NCI-H2196 (cell line): ENCODE results near the gene IL3.
"Not testable (repeated sequence)": the region's sequence is repeated elsewhere in the genome, so short reads cannot be mapped to it uniquely, and the experiment has no call there.

Experiments
- DNase-seq: peaks from one replicate; lab custom pipeline; 2025; ENCODE audit not compliant: unreplicated experiment; lab: John Stamatoyannopoulos, UW

IL3 gene

GRCh38 chr5:132093271-132093670 is 32.8 kb downstream of the IL3 start:
- no peak for DNase-seq

GRCh38 chr5:132094393-132095076 is 34.1 kb downstream of the IL3 start:
- no peak for DNase-seq

DNA sequence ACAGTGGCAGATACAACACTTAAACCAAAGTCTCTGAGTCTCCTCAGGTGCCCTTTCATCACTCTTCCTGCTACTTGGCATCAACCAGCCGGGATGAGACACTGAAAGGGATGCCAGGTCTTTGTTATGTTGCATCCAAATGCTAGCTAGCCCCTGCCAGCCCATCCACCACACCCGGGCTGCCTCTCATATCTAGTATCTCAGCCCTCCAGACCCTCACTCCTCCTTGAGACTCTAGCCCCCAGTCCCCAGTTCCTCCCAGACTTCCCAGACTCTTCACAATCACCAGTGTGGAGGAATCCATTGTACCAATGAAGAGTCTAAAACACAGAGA is 34.6 kb downstream of the IL3 start:
- DNase-seq: no peak

DNA sequence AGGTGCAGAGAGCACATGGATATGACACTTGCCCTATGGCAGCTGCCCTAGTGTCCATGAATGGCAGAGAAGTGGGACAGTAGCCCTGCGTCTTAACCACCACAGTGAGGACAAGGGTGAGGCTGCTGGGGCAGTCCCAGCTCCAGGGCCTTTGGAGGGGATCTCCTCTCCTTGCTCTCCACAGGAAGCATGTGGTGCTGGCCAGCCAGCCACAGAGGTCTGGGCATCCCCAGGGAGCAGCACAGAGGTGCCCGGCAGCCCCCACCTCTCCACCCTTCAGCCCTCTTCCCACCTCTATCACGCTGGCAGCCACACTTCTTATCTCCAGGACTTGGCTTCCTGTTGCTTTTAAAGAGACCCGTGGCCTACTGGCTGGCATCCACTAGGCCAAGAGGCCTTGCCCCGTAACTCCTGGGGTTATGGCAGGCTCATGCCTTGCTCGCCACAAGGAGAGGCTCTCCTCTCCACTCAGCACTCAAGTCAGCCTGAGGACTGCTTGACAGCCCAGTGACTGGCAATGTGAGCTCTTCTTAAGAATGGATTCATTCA is 35.0 kb downstream of the IL3 start:
- DNase-seq: no peak

DNA sequence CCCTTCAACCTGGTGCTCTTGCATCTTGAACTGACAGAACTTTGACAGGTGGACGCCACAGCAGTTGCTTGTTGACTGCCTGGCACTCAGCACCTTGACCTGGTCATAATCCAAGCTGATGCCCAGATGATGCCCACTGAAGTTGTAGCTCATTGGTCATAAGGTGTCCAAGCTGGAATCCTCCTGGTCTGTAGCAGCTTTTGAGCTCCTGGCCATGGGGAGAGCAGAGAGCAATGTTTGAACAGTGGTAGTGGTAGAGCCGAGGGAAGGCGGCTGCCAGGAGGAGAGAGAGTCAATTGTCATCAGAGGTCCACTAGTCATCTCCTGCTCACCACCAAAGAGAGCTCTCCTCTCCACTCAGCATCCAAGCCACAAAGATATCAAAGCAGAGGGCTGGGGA is 36.4 kb downstream of the IL3 start:
- DNase-seq: no peak

GRCh38 chr5:132098151-132098594 is 37.7 kb downstream of the IL3 start:
- DNase-seq: no peak

DNA sequence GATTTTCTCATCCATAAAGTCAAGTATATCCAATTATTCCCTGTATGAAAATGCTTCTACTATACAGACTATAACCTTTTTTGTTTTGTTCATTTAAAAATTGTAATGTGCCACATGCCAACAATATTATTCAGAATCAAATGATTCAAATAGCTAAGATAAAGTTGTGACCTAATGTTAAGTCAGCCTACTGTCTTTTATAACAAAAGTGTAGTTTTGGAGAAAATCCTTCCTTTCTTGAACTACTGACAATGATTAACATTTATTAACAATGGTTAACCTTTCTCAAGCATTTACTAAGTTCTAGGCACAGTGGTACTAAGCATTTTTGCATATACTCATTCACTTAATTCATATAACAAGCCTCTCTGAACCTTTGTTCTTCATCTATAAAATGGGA is 38.2 kb downstream of the IL3 start:
- no peak for DNase-seq

GRCh38 chr5:132099076-132099748 is 38.8 kb downstream of the IL3 start:
- no peak for DNase-seq

DNA sequence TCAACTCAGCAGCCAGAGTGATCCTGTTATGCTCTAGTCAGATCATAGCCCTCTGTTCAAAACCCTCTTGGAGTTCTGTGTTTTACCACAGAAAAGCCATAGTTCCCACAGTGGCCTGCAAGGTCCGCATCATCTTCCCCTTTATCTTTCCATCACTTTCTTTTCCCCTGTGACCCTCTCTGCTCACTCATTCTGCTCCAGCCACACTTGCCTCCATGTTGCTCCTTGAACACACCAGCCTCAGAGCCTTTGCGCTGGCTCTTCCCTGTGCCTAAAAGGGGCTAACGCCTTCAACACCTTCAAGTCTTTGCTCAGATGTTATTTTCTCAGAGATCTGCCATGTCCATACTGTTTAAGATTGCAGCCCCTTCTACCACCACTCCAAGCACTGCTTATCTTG is 39.5 kb downstream of the IL3 start:
- DNase-seq: no peak

DNA sequence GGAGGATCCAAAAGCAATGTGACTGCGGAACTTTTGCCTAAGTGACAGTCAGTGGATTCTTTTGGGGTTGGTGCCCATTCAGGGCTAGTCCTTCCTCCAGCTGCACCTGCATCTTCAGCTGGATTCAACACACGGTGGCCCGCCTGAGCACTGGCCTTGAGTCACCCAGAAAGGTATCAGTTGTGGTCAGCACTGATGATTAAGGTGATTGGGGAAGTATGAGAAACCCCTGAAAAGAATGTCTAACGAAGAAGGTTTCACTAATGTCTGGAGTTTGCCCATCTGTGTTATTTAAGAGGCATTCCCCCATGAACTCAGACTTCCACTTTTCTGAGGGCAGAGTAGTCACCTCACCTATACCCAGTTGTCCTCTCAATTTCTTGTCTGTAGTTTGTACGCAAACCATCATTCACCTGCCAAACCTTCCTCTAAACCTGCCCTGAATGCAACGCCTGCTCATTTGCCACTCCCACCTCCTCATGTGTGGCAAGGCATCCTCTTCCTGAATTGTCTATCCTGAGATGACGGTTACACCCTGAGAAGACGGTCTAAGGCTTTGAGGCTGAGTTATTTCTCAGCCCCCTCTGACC is 40.3 kb downstream of the IL3 start:
- DNase-seq: no peak

DNA sequence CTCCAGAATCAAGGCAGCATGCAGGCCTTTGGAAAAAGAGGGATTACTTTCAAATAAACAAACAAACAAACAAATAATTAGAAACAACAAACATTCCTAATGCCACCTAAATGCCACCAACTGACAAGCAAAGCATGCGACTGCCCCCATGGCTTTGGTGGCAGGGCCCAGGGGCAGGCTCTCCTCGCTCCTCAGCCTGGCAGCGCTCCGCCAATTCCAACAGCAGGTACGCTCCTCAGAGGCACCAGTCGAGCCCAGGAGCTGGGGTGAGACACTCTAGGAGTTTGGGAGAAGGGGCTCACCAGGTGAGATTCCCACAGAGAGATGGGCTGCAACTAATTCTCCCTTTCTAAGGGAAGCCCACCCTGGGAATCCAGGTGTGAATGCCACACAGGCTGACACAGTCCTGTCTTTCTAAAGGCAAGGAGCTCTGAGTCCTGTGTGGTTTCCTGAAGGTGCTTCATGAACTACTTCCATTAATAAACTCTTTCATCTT is 41.0 kb downstream of the IL3 start:
- no peak for DNase-seq

DNA sequence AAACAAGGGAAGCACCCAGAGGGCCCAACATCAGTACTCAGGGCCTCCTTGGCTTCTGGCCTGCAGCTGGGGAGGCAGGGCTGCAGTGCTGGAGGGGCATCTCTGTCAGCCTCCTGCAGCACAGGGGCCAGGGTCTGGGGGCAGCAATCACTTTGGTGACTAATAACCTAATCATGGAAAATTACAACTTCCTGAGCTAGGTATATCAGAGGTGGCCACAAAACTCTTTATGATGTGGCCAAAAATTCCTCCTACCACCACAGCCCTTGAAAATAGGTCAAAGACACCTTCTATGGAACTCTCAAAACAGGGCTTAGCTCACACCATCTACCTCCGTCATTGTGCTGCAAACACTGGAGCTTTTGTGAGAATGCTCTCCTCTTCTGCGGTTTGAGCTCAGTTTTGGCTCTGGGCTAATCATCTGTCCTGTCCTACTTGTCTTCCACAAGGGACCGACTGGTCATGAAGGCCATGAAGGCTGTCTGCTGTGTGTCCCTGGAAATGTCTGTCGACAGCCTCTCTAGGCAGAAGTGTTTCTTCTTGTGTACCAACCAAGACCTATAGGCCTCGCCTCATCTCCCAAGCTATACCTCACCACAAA is 41.7 kb downstream of the IL3 start:
- DNase-seq: no peak

DNA sequence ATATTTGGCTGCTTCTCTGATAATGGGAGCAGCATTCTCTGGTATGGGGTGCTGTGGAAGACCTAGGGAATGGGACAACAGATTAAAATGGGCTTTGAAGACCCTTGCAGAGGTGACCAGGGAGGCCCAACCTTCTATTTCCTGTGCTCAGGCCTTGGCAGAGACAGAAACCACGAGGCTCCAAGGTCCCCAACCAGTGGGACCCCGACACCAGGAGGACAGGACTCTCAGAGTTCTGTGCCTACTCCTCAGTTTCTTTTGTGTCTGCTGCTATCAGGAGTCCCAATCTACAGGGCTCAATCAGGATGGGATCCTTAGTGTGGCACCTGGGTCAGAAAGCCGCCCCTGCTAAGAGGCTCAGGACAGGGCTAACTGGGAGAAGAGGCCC is 42.5 kb downstream of the IL3 start:
- no peak for DNase-seq

DNA sequence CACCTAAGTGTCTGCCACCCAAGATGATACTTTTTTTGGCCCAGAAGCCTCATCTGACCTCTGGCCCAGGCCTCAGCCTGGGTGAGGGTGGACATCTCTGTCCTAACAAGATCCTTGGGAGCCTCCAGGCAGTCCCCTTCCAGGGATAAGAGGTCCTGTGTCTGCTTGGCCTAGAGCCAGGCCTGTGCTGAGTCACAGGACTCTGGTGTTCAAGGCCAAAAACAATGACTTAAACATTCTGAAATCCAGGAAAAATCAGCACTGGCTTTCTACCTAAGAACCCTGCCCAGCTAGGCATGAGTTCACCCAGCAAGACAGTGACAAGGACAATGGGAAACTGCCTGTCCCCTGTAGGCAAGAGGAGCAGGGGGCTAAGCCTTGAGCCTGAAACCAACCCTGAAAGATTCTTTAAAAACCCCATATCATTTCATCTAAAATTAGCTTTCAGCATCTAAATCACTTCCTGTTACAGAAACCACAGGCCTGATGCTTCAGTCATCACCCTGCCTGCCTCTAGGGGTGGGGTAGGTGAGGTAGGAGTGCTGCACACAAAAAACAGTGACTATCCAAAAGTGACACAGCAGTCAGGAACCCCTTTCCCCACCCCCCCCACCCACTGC is 43.0 kb downstream of the IL3 start:
- DNase-seq: peak; percentile 23

DNA sequence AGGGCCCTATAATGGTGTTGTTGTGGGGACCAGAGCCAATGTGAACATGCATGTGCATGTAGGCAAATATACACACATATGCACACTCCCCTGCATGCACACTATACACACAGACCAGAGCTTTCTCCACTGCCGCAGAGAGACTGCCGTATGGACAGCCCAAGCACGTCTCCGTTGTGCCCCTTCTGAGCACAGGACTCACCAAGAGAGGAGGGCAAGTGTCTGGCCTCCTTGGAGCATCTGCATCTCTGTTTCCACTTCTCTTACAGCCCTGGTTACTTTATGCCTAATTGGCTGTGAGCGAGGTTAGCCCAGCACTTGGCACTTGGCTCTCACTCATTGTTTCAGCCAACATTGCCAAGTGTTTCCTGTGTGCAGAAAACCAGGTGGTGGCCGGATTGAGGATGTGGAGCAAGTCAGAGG is 43.5 kb downstream of the IL3 start:
- no peak for DNase-seq

- DNase-seq: no peak
Measured at GRCh38 chr5:132104556-132104955, 44.1 kb downstream of the IL3 start.

GRCh38 chr5:132105688-132106087 is 45.2 kb downstream of the IL3 start:
- DNase-seq: no peak

GRCh38 chr5:132108495-132108894 is 48.0 kb downstream of the IL3 start:
- DNase-seq: not testable (repeated sequence)

- DNase-seq: not testable (repeated sequence)
Measured at GRCh38 chr5:132108957-132109356, 48.5 kb downstream of the IL3 start.

GRCh38 chr5:132109494-132110053 is 49.1 kb downstream of the IL3 start:
- DNase-seq: no peak

- DNase-seq: no peak
Measured at GRCh38 chr5:132110195-132110594, 49.7 kb downstream of the IL3 start.
